Activated CD4-positive, alpha-beta T cell treated with anti-CD3 and anti-CD28 coated beads, Interleukin-2, amount 50 U/mL, for 24 hours (primary cell): ENCODE results near the gene TMCC1.
"Not testable (repeated sequence)": the region's sequence is repeated elsewhere in the genome, so short reads cannot be mapped to it uniquely, and the experiment has no call there.

Source experiments
- DNase-seq, 2 donors: peaks; one replicate each; pipeline ENCODE4 v3.0.0-alpha.2; 2020; ENCODE audit warnings: low read depth in 1 of 2, low spot score in 1 of 2

Gene TMCC1

DNA sequence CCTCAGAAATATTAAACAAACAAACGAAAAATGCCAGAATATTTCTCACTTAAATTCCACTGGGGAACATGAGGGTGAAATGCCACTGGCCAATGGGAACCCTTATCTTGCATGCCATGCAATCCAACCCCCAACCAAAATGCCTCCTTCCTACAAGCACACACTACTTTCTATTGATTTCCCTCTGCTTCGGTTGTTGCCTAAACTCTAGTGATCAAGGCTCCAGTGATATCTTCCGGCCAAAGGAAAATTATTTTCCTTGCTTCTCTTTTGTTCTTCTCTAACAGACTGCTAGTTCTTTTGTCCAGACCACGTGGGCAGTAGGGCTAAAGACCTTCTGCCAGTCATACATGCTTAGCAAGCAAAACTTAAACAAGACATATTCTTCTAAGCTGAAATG is 115.7 kb downstream of the TMCC1 start:
- DNase-seq, result no peak

DNA sequence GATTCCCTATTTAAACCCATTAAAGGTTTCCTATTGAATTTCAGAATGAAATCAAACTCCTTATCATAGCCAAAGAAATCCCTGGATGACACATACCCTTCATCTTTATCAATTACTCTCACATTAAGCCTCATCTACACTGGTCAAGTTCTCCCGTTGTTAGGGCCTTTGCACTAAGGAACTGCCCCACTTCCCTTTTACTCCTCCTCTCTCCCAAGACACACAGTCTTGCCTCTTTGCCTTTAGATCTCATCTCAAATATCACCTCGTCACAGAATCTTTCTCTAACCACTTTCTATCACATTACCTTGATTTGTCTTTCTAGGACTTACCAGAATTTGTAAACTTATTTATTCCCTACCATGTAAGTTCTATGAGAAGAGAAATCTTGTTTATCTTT is 117.6 kb downstream of the TMCC1 start:
- DNase-seq, result no peak

GRCh38 chr3:129773691-129774663 is 119.5 kb downstream of the TMCC1 start:
- DNase-seq, result no peak

- no peak for DNase-seq
Observed at GRCh38 chr3:129770604-129771003, 122.9 kb downstream of the TMCC1 start.

DNA sequence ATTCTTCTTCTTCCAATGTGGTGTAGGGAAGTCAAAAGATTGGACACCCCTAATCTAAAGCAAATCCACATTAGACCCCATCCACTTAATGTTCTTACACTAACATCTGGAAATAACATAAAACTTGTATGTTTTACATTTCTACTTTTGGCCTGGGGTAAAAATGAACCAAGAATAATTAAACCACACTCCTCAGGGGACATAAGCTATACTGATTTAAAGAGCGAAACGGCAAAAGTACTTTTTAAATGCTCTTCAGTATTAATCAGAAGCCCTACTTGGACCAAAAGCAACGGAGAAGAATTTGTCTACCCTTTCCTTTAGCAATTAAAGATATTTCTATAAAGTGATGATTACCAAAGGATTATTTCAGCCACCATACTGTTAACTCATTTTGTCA is 123.9 kb downstream of the TMCC1 start:
- no peak for DNase-seq

GRCh38 chr3:129768728-129769127 is 124.8 kb downstream of the TMCC1 start:
- no peak for DNase-seq

DNA sequence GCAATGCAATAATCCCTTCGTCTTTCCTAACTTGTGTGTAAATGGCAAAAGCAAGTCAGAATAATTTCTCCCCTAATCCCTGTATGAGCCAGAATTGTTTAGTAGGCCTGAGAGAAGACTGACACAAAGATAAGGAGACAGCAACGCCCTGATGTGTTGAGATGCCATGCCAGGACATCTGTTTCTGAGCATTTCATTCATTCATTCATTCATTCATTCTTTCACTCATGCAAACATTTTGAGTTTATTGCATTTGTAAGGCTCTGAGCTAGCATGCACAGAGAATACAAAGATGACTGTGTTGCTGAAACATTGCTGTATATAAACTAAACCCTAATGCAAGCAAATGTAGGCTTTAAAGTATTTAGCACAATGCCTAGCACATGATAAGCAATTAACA is 127.4 kb downstream of the TMCC1 start:
- DNase-seq, result no peak

GRCh38 chr3:129764090-129764489 is 129.4 kb downstream of the TMCC1 start:
- no peak for DNase-seq

DNA sequence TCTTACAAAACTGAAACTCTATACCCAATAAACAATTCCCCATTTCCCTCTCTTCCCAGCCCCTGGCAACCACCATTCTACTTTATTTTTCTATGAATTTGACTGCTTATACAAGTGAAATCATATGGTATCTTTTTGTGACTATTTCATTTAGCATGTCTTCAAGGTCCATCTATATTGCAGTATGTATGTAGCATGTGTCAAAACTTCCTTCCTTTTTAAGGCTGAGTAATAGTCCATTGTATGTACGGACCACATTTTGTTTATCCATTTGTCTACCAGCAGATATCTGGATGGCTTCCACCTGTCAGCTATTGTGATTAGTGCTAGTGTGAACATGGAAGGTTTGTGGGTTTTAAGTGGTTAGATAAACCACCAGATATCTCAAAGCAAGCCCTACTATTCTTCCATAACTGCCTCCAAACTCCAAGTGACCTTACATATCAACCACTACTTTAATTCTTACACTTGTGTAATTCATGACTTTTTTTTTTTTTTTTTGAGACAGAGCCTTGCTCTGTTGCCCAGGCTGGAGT is 134.7 kb downstream of the TMCC1 start:
- DNase-seq, result no peak

- no peak for DNase-seq
Observed at GRCh38 chr3:129758306-129758705, 135.2 kb downstream of the TMCC1 start.

DNA sequence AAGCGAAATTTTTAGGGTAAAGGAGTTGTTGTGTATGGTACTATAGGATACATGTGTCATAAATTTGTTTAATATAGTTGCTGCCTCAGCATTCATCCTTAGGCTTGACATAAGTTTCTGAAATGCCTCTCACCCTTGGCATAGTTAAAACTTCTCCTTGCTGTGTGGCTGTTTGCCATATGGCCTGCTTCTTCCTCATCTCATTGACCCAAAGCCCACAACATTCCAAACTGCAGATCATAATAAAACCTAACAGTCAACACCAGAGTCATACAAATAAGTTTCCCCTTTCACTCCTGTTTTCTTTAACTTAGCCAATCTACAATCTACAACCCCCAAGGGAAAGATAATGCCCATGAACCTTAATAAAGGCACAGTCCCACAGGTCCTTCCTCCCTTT is 136.6 kb downstream of the TMCC1 start:
- DNase-seq, result no peak

- DNase-seq, result not testable (repeated sequence)
Observed at GRCh38 chr3:129751105-129751504, 142.4 kb downstream of the TMCC1 start.

DNA sequence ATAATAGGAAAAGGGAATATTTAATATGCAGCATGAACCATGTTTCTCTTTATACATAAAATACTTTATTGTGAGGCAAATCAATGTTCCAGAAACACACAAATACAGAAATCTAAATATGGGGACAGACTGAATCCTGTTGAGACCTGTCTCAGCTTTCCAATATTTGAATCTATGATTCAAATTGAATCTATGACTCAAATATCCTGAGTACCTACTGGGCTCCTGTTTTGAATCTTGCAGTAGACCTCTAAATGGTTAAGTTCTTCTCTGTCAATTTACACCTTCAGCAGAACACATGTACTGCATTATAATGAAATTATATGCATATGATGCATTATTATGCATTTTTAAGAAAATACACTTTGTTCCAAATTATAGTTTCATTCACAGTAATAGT is 143.8 kb downstream of the TMCC1 start:
- no peak for DNase-seq

GRCh38 chr3:129747992-129748391 is 145.5 kb downstream of the TMCC1 start:
- DNase-seq, result no peak

DNA sequence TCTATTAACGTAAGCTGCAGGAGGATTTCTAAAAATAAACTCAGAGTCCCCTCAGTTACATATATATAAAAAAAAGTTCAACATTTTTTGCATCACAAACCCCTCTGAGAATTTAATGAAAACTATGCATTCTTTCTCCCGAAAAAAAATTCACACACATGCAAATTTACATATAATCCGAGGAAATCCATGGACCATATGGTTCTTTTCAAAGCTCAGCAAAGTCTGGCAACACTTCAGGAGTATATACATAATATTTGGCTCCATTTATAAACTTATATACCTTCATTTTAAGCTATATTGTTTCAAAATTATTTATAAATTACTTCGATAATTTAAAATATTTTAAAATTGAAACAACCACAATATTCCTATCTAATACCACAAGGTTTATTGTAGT is 146.4 kb downstream of the TMCC1 start:
- no peak for DNase-seq

- no peak for DNase-seq
Observed at GRCh38 chr3:129746629-129747028, 146.9 kb downstream of the TMCC1 start.

DNA sequence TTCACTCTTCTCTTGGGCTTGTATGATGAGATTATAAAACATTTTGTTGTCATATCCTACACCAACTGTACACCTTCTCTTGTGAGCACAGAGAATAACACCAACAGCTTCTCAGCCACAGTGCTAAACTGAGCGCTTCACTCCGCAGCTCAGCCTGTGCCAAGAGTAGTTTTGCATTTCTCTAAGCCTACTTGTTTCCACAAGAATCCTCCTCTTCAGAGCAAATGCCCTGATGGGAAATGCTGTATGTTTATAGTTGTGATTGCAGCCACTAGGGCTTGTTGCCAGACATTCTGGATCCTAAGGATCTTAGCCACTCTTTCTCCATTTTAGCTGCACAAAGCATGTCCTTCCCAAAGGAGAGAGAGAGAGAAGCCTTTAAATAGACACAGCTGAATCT is 148.3 kb downstream of the TMCC1 start:
- no peak for DNase-seq

- no peak for DNase-seq
Observed at GRCh38 chr3:129741794-129742193, 151.7 kb downstream of the TMCC1 start.

DNA sequence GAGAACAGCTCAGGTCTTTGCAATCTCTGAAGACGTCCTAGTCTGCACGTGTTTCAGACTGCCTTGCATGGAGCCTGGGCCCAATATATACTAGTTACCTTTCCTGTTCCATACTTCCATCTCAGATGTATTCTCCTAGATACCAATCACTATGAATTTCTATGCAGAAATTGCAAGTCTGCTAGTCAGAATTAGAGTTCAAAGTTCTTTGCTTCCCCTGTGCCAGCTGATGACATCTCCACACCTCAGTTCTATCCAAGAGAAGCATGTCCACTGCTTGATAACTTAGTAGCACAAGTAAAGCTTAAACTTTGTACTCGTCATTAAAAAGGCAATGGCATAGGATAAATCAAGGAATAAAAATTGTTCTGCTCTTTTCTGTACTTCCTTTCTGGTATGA is 153.4 kb downstream of the TMCC1 start:
- no peak for DNase-seq

GRCh38 chr3:129739634-129740033 is 153.9 kb downstream of the TMCC1 start:
- DNase-seq, result no peak

GRCh38 chr3:129738172-129738571 is 155.3 kb downstream of the TMCC1 start:
- no peak for DNase-seq

DNA sequence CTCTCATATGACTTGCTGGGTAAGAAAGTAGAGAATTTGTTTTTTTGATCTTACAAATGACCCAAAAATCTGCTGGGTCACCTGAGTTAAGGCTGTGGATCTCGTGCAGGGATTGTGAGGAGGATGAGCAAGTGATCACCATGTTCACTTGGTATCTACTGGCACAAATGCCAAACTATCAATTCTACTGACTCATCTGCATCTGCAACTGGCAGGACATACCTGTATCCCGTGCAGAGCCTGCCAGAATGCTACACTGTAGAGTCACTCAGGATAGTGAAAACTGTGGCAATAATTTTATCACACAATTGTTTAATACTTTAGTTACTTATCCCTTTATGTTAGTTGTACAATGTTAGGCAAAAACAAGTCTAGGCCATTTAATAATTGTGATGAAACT is 157.4 kb downstream of the TMCC1 start:
- DNase-seq, result no peak

DNA sequence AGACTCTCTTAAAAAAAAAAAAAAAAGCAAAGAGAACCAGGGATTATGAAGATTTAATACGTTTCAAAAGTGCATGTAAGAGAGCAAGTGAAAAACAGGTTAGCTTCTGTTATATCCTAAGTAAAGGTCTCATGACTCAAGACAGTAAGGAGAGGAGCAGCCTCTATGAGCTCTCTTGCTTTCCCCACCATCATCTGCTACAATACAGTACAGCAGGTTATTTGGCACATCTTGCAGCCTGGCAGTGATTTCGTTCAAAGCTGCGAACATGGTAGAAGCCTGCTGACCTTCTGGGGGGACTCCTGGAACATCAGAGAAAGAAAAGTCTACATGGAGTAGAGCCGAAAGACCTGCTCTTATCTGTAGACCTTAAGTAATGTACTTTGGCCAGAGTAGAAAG is 157.9 kb downstream of the TMCC1 start:
- DNase-seq, result no peak
